H1 (cell line): ENCODE results near the gene OR2F2. TPM values are rescaled to one million over a fixed set of nuclear protein-coding genes. Genes with fewer than 3 reads are reported as not detected.

Experiments
- CTCF ChIA-PET: fragments of 300-600 bp; sonication (Branson Sonifier 250); formaldehyde crosslinking; loops from one replicate; lab custom pipeline; 2021; ENCODE audit not compliant: partially characterized antibody; lab: Charles Lee
- POLR2A ChIA-PET: fragments of 300-600 bp; sonication (Branson Sonifier 250); formaldehyde crosslinking; loops from one replicate; lab custom pipeline; 2021; ENCODE audit warnings: inconsistent platforms; ENCODE audit not compliant: partially characterized antibody; lab: Charles Lee
- DNase-seq, 2 experiments: peaks; one replicate each; pipeline versions ENCODE4 v3.0.0 to v3.0.0-alpha.2; 2010 to 2022; ENCODE audit warnings: low spot score in 2 of 2, low read depth in 1 of 2, mixed read lengths in 1 of 2
- FAIRE-seq: peaks from 2 replicates; lab custom pipeline; 2011; peaks lifted over from hg19 to GRCh38; lab: Jason Lieb, UNC
- H2AFZ ChIP-seq: 2 replicates; pipeline ENCODE4 v1.8.1; 2012; ENCODE audit warnings: low read length, inconsistent platforms
- H2AK5ac ChIP-seq: 2 replicates; pipeline ENCODE4 v1.6.1; 2013; ENCODE audit warnings: low read depth, low read length
- H2BK120ac ChIP-seq: replicated peaks from 2 replicates; pipeline ENCODE3; 2013; ENCODE audit warnings: low read depth, low read length, inconsistent platforms
- H2BK12ac ChIP-seq: 2 replicates; pipeline ENCODE4 v1.6.1; 2013; ENCODE audit warnings: low read depth, low read length
- H2BK15ac ChIP-seq: 2 replicates; pipeline ENCODE4 v1.6.1; 2013; ENCODE audit warnings: low read length
- H2BK20ac ChIP-seq: 2 replicates; pipeline ENCODE4 v1.6.1; 2013; ENCODE audit warnings: low read length
- H2BK5ac ChIP-seq: 2 replicates; pipeline ENCODE4 v1.6.1; 2013; ENCODE audit warnings: low read depth, low read length
- H3K14ac ChIP-seq: 2 replicates; pipeline ENCODE4 v1.6.1; 2013; ENCODE audit warnings: inconsistent platforms; ENCODE audit not compliant: insufficient read length
- H3K18ac ChIP-seq: 2 replicates; pipeline ENCODE4 v1.6.1; 2013; ENCODE audit warnings: low read length; ENCODE audit errors: extremely low read depth
- H3K23ac ChIP-seq: 2 replicates; pipeline ENCODE4 v1.6.1; 2013; ENCODE audit warnings: inconsistent platforms; ENCODE audit not compliant: insufficient read length
- H3K23me2 ChIP-seq: 2 replicates; pipeline ENCODE4 v1.6.1; 2013; ENCODE audit warnings: low read depth, low read length
- H3K27ac ChIP-seq: 2 replicates; pipeline ENCODE4 v1.6.1; 2011; ENCODE audit warnings: low read depth, low read length, inconsistent platforms
- H3K27me3 ChIP-seq, 4 experiments: replicated peaks in 1 of 4; 1 replicate in 1 of 4; 2 replicates in 3 of 4; pipeline versions ENCODE4 v1.6.1 to v1.8.1; 2011 to 2013; ENCODE audit warnings: low read length in 3 of 4, mild to moderate bottlenecking in 3 of 4, inconsistent platforms in 2 of 4, mixed read lengths in 2 of 4, moderate library complexity in 1 of 4; ENCODE audit not compliant: control insufficient read depth in 3 of 4, insufficient read depth in 3 of 4; ENCODE audit errors: extremely low read depth in 1 of 4
- H3K36me3 ChIP-seq, 4 experiments: 2 replicates each; pipeline versions ENCODE4 v1.6.1 to v1.8.1; 2011 to 2013; ENCODE audit warnings: mild to moderate bottlenecking in 4 of 4, low read length in 3 of 4, moderate library complexity in 2 of 4, control low read depth in 1 of 4, inconsistent platforms in 1 of 4; ENCODE audit not compliant: insufficient read depth in 4 of 4, control insufficient read depth in 2 of 4
- H3K4ac ChIP-seq: replicated peaks from 2 replicates; pipeline ENCODE3; 2013; ENCODE audit warnings: low read length, low read depth, mixed read lengths, inconsistent platforms; ENCODE audit not compliant: insufficient read length
- H3K4me1 ChIP-seq, 4 experiments: replicated peaks in 1 of 4; 1 replicate in 1 of 4; 2 replicates in 3 of 4; pipeline versions ENCODE4 v1.6.1 to v1.8.1; 2011 to 2013; ENCODE audit warnings: low read length in 3 of 4, inconsistent platforms in 2 of 4, mixed read lengths in 1 of 4; ENCODE audit not compliant: insufficient read depth in 4 of 4, control insufficient read depth in 3 of 4
- H3K4me2 ChIP-seq, 2 experiments: 2 replicates each; pipeline versions ENCODE4 v1.6.1 to v1.8.1; 2011 to 2013; ENCODE audit warnings: low read depth in 2 of 2, low read length in 2 of 2, control low read depth in 1 of 2, inconsistent platforms in 1 of 2, mild to moderate bottlenecking in 1 of 2; ENCODE audit not compliant: insufficient read depth in 1 of 2
- H3K4me3 ChIP-seq, 4 experiments: fragments of 200-600, 300-600 bp in 1 of 4; sonication (generic), shearing (Covaris generic), sonication (Bioruptor Twin) in 1 of 4; 2 replicates each; pipeline versions ENCODE4 v1.5.1 to v1.8.1; 2011 to 2016; ENCODE audit warnings: low read length in 4 of 4, low read depth in 3 of 4, control low read depth in 2 of 4, inconsistent platforms in 2 of 4, mild to moderate bottlenecking in 2 of 4, mixed read lengths in 1 of 4, moderate library complexity in 1 of 4; ENCODE audit not compliant: insufficient read depth in 2 of 4; ENCODE audit errors: extremely low read depth in 1 of 4
- H3K56ac ChIP-seq: replicated peaks from 2 replicates; pipeline ENCODE3; 2013; ENCODE audit warnings: low read depth, mild to moderate bottlenecking, mixed read lengths, low read length, inconsistent platforms; ENCODE audit not compliant: insufficient read length
- H3K79me1 ChIP-seq: 2 replicates; pipeline ENCODE4 v1.6.1; 2013; ENCODE audit warnings: low read depth, low read length, control low read depth
- H3K79me2 ChIP-seq, 2 experiments: 2 replicates each; pipeline versions ENCODE4 v1.6.1 to v1.8.1; 2012 to 2013; ENCODE audit warnings: low read length in 2 of 2, mild to moderate bottlenecking in 2 of 2, inconsistent platforms in 1 of 2; ENCODE audit not compliant: insufficient read depth in 2 of 2, control insufficient read depth in 1 of 2
- H3K9ac ChIP-seq, 4 experiments: replicated peaks in 1 of 4; 1 replicate in 1 of 4; 2 replicates in 3 of 4; pipeline versions ENCODE4 v1.6.1 to v1.8.1; 2011 to 2013; ENCODE audit warnings: low read depth in 3 of 4, low read length in 3 of 4, control low read depth in 2 of 4, mild to moderate bottlenecking in 2 of 4, moderate library complexity in 2 of 4, inconsistent platforms in 1 of 4; ENCODE audit errors: extremely low read depth in 1 of 4
- H3K9me3 ChIP-seq, 2 experiments: 2 replicates each; pipeline versions ENCODE4 v1.6.1 to v1.8.1; 2012 to 2013; ENCODE audit warnings: mild to moderate bottlenecking in 2 of 2, moderate library complexity in 2 of 2, control low read depth in 1 of 2, inconsistent platforms in 1 of 2, low read depth in 1 of 2, low read length in 1 of 2, mixed read lengths in 1 of 2; ENCODE audit not compliant: insufficient read depth in 2 of 2
- H4K20me1 ChIP-seq, 2 experiments: replicated peaks in 1 of 2; 2 replicates each; pipeline versions ENCODE3 to v1.8.1; 2011 to 2013; ENCODE audit warnings: inconsistent platforms in 2 of 2, low read length in 2 of 2, mild to moderate bottlenecking in 1 of 2; ENCODE audit not compliant: insufficient read depth in 2 of 2, control insufficient read depth in 1 of 2
- H4K5ac ChIP-seq: 2 replicates; pipeline ENCODE4 v1.6.1; 2013; ENCODE audit warnings: low read length, low read depth, mixed read lengths, inconsistent platforms; ENCODE audit not compliant: insufficient read length
- H4K8ac ChIP-seq: 2 replicates; pipeline ENCODE4 v1.8.0; 2013; ENCODE audit warnings: mild to moderate bottlenecking, moderate library complexity, low read length, inconsistent platforms; ENCODE audit not compliant: insufficient read depth; ENCODE audit errors: extremely low read depth
- H4K91ac ChIP-seq: replicated peaks from 2 replicates; pipeline ENCODE3; 2013; ENCODE audit warnings: low read length, mixed read lengths, inconsistent platforms; ENCODE audit not compliant: insufficient read length
- RAD21 ChIP-seq, 2 experiments: IDR thresholded peaks in 1 of 2; conservative IDR thresholded peaks in 1 of 2; 2 replicates each; pipeline ENCODE4 v1.6.1; 2011; ENCODE audit warnings: low read depth in 2 of 2, low read length in 2 of 2, improper control_type of control experiment in 1 of 2, inconsistent platforms in 1 of 2, mild to moderate bottlenecking in 1 of 2, moderate library complexity in 1 of 2
- WGBS, 2 experiments: shearing (Covaris generic) in 1 of 2; methylation state at CpG; one replicate each; pipeline versions ENCODE4 v1.1.6 to v1.1.7; 2013 to 2015; ENCODE audit warnings: low lambda C conversion rate in 2 of 2, mixed read lengths in 2 of 2, inconsistent platforms in 1 of 2, low coverage in 1 of 2, missing lambda C conversion rate in 1 of 2; ENCODE audit not compliant: insufficient replicate concordance in 2 of 2, insufficient coverage in 1 of 2, insufficient read length in 1 of 2; ENCODE audit errors: extremely low coverage in 1 of 2, missing lambda C conversion rate in 1 of 2; 5-methylcytosine and 5-hydroxymethylcytosine counted together
- polyA plus RNA-seq, 7 experiments: library from polyadenylated mRNA; depleted of rRNA in 3 of 7; stranded (reverse) in 5 of 7; unstranded in 2 of 7; fragments of >200 nt in 5 of 7; fragments of 200-250 nt in 2 of 7; gene quantifications; 1 replicate in 5 of 7; 2 replicates in 1 of 7; 4 replicates in 1 of 7; pipeline versions ENCODE4 v1.2.1 to v1.2.3, GENCODE V29; 2011 to 2013; ENCODE audit warnings: missing spikeins in 2 of 7, mixed read lengths in 2 of 7
- total RNA-seq: library from RNA; stranded (reverse); fragmentation: NEBNext Ultra II Directional; extraction: Animal tissue kit (Norgen Biotek cat#: 25700); gene quantifications from 2 replicates; pipeline ENCODE4 v1.2.1, GENCODE V29; 2021
- TF ChIP-seq, protein P1 (sequence below), 3 experiments: IDR thresholded peaks; 1 replicate in 2 of 3; 2 replicates in 1 of 3; pipeline versions ENCODE4 v1.5.1 to v1.6.1; 2011; ENCODE audit warnings: low read length in 3 of 3, mild to moderate bottlenecking in 3 of 3, inconsistent platforms in 2 of 3, low read depth in 1 of 3, moderate library complexity in 1 of 3; ENCODE audit not compliant: insufficient read depth in 1 of 3; ENCODE audit errors: control extremely low read depth in 1 of 3

Gene OR2F2
- total and polyA plus RNA-seq, 2 of the 8 experiments (the other 6 are each of a cell fraction or from before 2014, with no cell fraction given) = not detected

DNA sequence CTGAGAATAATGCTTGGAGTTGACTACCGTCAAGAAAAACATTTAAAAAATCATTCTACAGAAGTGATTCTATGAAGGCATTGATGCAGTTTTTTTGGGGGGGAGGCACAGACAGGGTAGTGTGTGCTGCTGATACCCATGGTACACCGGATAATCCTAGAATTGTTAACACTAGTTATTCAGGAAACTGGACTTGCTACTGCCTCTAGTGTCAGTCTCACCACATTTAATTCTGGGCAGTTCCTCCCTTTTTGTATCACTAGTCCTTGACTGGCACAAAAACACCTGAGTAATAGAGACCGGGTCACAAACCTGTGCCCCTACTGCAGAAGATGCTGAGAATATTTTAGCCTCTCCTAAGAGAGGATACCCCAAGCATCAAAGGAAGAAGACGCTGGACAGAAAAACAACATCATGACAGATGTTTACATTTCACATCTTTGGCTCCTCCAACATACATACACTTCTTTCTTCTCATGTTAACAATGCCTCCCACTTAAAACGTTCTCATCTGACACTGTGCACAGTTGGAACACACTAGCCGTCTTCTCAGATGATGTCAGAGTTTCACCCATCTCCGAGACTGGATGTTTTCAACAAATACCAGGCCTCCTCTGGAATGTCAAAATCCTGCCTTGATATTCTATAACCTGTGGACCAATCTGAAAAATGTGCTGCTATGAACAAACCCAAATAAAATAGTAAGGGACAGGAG, 19.9 kb upstream of the OR2F2 start:
- H3K23me2 ChIP-seq = no peaks in the 10 kb centered on the region
- TF ChIP-seq, protein P1, sequence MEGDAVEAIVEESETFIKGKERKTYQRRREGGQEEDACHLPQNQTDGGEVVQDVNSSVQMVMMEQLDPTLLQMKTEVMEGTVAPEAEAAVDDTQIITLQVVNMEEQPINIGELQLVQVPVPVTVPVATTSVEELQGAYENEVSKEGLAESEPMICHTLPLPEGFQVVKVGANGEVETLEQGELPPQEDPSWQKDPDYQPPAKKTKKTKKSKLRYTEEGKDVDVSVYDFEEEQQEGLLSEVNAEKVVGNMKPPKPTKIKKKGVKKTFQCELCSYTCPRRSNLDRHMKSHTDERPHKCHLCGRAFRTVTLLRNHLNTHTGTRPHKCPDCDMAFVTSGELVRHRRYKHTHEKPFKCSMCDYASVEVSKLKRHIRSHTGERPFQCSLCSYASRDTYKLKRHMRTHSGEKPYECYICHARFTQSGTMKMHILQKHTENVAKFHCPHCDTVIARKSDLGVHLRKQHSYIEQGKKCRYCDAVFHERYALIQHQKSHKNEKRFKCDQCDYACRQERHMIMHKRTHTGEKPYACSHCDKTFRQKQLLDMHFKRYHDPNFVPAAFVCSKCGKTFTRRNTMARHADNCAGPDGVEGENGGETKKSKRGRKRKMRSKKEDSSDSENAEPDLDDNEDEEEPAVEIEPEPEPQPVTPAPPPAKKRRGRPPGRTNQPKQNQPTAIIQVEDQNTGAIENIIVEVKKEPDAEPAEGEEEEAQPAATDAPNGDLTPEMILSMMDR (IDR thresholded peaks at IDR 0.05; ENCODE audit: control extremely low read depth in 1 of 3, insufficient read depth in 1 of 3, low read depth in 1 of 3, low read length in 3 of 3) = peak in 1 of 3 experiments; percentile 15; a peak in 1 of 4 replicates
- TF ChIP-seq RAD21 (IDR thresholded peaks at IDR 0.05 in 1 of 2, conservative IDR thresholded peaks at IDR 0.05 in 1 of 2; ENCODE audit: low read depth in 2 of 2, low read length in 2 of 2) = no peak; a peak in 1 of 4 replicates
- H2AK5ac ChIP-seq = no peak overlapping the region
- no peak overlapping the region for H3K23ac ChIP-seq
- no peak overlapping the region for H4K91ac ChIP-seq
- POLR2A ChIA-PET = interaction anchor here (1.0 kb wide), 1 partner anchor 23 kb away, joined by 3 read pairs; no protein-coding TSS in a partner anchor
- no peak overlapping the region for H3K4me3 ChIP-seq
- FAIRE-seq (no peak), DNase-seq (no peak)
- no peak overlapping the region for H2BK120ac ChIP-seq
- no peak overlapping the region for H2BK12ac ChIP-seq
- CTCF ChIA-PET = interaction anchor here (1.3 kb wide), 1 partner anchor 13 kb away, joined by 4 read pairs; the partner anchor contains the start of gene TCAF1
- H3K27ac ChIP-seq = no peak overlapping the region
- no peak overlapping the region for H4K5ac ChIP-seq
- H2BK20ac ChIP-seq = no peak overlapping the region
- H3K4ac ChIP-seq = no peak overlapping the region
- WGBS, 2 experiments = 91% methylated on average over 7 of the region's 7 CpGs; no CpG with 5 or more reads in 1 of the 2 experiments
- no peak overlapping the region for H3K56ac ChIP-seq
- H4K8ac ChIP-seq = no peak overlapping the region
- H3K79me2 ChIP-seq = no peaks in the 10 kb centered on the region
- H4K20me1 ChIP-seq = no peaks in the 10 kb centered on the region
- no peak overlapping the region for H2BK15ac ChIP-seq
- no peak overlapping the region for H2BK5ac ChIP-seq
- H3K9me3 ChIP-seq = no peaks in the 10 kb centered on the region
- H3K36me3 ChIP-seq = no peaks in the 10 kb centered on the region
- no peaks in the 10 kb centered on the region for H3K27me3 ChIP-seq
- H3K18ac ChIP-seq = no peak overlapping the region
- no peak overlapping the region for H3K4me2 ChIP-seq
- H3K9ac ChIP-seq = no peak overlapping the region
- no peaks in the 10 kb centered on the region for H3K4me1 ChIP-seq
- H3K79me1 ChIP-seq = no peaks in the 10 kb centered on the region
- H3K14ac ChIP-seq = no peak overlapping the region
- H2AFZ ChIP-seq = no peak overlapping the region
